Rectal smooth muscle tissue (tissue), 1 donor: ENCODE results near the gene PJA1.

Experiments
- H3K27ac ChIP-seq: one replicate; pipeline ENCODE4 v1.7.0; 2013; ENCODE audit warnings: low read depth, low read length, inconsistent platforms
- H3K27me3 ChIP-seq: one replicate; pipeline ENCODE4 v1.7.0; 2013; ENCODE audit warnings: low read length; ENCODE audit not compliant: control insufficient read depth, insufficient read depth
- H3K36me3 ChIP-seq: one replicate; pipeline ENCODE4 v1.7.0; 2013; ENCODE audit warnings: low read length; ENCODE audit not compliant: control insufficient read depth, insufficient read depth
- H3K4me1 ChIP-seq: one replicate; pipeline ENCODE4 v1.7.0; 2013; ENCODE audit warnings: low read length; ENCODE audit not compliant: control insufficient read depth, insufficient read depth
- H3K4me3 ChIP-seq: one replicate; pipeline ENCODE4 v1.7.0; 2013; ENCODE audit warnings: low read length
- H3K9ac ChIP-seq: one replicate; pipeline ENCODE4 v1.7.0; 2013; ENCODE audit warnings: low read length

The PJA1 gene

DNA sequence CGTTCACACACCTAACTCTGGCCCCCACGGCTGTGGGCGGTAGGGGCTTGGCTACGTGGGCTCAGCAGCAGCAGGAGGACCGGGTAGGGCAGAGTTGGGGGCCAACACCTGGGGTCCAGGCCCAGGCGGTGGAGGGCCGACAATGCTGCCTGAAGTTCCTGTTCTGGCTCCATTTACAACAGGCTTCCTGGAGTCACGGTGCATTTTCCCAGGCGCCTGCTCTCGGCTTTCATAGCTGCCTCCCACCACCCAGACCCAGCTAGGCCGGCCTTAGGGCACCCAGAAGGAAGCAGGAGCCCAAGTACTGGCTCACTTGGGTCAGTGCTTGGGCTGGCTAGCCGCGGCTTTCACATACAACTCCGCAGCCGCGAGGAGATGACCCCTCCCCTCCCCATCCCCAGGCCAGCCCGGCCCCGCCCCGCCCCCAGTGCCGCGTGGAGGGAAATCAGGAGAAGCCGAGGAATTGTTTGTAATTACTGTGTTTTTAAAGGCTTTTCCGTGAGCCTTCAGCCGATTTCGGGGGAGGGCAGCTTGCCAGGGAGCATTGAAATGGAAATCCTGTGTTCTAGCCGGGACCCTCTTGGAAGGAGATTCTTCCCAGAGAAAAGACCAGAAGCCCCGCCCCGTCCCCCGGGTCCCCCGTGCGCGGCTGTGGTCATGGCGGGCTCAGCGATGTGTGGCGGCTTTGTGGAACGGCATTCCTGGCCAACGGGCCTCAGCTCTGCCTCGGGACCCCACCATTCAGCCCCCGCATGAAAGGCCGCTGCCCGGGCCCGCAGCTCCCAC lies 28.5 kb downstream of the PJA1 start:
- Histone ChIP-seq H3K27ac (peak overlapping the region; percentile 11), H3K9ac (no peak overlapping the region), H3K27me3 (peaks cover 5% of the 10 kb centered on the region), H3K36me3 (no peaks in the 10 kb centered on the region), H3K4me1 (peaks cover 2% of the 10 kb centered on the region), H3K4me3 (no peak overlapping the region)

- Histone ChIP-seq H3K36me3 (no peaks in the 10 kb centered on the region), H3K27ac (no peak overlapping the region), H3K9ac (no peak overlapping the region), H3K4me1 (peaks cover 2% of the 10 kb centered on the region), H3K4me3 (no peak overlapping the region), H3K27me3 (peaks cover 6% of the 10 kb centered on the region)
Observed at GRCh38 chrX:69133921-69134542, 31.2 kb downstream of the PJA1 start.

DNA sequence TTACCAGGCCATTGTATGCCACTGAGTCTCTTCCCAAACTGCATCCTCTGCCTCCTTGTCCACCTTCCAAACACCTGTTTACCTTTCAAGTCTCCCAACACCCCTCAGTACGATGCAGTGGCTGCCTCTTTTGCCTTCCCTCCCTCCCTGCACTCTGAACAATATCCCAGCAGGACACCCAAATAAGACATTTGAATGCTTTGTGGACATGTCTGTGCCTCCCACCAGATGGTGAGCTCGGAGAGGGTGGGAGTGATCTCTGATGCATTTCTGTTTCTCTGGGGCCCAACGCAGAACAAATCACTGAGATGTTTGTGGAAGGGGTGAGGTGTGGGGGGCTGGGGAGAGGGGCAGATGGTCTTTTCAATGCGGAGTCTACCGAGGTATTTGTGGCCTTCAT lies 33.4 kb downstream of the PJA1 start:
- no peak overlapping the region for H3K9ac ChIP-seq
- peaks cover 4% of the 10 kb centered on the region for H3K27me3 ChIP-seq
- no peaks in the 10 kb centered on the region for H3K36me3 ChIP-seq
- no peaks in the 10 kb centered on the region for H3K4me1 ChIP-seq
- H3K4me3 ChIP-seq, result no peak overlapping the region
- H3K27ac ChIP-seq, result no peak overlapping the region

DNA sequence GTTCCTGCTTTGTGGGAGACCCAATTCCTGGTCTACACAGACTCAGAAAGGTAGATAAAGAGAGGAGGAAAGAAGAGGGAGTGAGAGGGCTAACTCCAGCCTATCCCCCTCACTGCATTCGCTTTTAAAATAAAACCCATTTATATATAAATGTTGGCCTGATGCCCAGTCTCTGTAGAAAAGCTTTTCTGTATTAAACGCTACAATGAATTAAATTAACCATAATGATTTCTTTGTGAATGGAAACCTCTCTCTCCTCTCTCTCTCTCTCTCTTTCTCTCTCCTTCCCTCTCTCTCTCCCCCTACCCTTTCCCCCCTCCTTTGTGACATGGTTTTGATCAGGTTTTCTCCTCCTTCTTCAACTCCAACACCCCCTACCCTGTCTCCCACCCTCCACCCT lies 34.8 kb downstream of the PJA1 start:
- Histone ChIP-seq H3K4me1 (no peaks in the 10 kb centered on the region), H3K4me3 (no peak overlapping the region), H3K27ac (no peak overlapping the region), H3K27me3 (peaks cover 4% of the 10 kb centered on the region), H3K36me3 (no peaks in the 10 kb centered on the region), H3K9ac (no peak overlapping the region)

DNA sequence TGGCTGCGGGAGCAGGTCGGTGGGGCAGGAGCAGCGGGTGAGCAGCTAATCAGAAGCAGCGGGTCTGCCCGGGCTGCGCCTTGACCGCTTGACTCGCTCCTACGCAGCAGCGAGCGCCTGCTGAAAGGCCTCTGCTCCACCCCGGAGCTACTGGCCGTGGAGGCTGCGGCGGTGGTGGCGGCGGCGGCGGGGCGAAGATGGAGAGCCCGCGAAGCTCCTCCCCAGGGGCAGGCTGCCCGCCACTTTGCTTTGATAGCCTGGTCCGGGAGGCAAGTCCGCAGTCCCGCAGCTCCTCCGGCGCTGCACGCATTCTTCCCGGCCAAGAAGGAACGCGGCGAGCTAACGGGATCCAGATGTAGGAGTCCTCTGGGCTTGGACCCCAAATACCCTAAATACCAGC lies 36.7 kb downstream of the PJA1 start:
- Histone ChIP-seq H3K9ac (no peak overlapping the region), H3K4me3 (peak overlapping the region; percentile 23), H3K27me3 (peaks cover 4% of the 10 kb centered on the region), H3K36me3 (no peaks in the 10 kb centered on the region), H3K4me1 (no peaks in the 10 kb centered on the region), H3K27ac (peak overlapping the region; percentile 19)

DNA sequence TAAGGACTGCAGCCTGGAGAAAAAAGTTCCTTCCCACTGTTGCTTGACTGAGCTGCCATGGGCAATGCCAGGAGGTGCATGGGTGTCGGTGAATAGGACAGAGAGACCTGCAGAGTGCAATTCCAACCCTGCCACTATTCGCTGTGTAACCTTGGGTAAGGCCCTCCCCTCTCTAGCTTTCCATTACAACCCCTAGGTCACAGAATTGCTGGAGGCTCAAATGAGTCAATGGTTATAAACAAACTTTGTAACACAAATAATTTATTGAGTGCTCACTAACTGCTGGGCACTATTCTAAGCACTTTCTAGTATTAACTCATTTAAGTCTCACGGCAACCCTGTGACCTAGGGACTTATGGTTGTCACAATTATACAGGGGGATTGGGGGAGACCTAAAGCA lies 37.8 kb downstream of the PJA1 start:
- no peak overlapping the region for H3K4me3 ChIP-seq
- no peak overlapping the region for H3K27ac ChIP-seq
- H3K27me3 ChIP-seq, result peaks cover 4% of the 10 kb centered on the region
- no peaks in the 10 kb centered on the region for H3K4me1 ChIP-seq
- H3K36me3 ChIP-seq, result no peaks in the 10 kb centered on the region
- no peak overlapping the region for H3K9ac ChIP-seq

- no peaks in the 10 kb centered on the region for H3K36me3 ChIP-seq
- no peaks in the 10 kb centered on the region for H3K4me1 ChIP-seq
- no peak overlapping the region for H3K27ac ChIP-seq
- H3K27me3 ChIP-seq, result peaks cover 4% of the 10 kb centered on the region
- H3K9ac ChIP-seq, result no peak overlapping the region
- no peak overlapping the region for H3K4me3 ChIP-seq
Observed at GRCh38 chrX:69126642-69127041, 38.6 kb downstream of the PJA1 start.

DNA sequence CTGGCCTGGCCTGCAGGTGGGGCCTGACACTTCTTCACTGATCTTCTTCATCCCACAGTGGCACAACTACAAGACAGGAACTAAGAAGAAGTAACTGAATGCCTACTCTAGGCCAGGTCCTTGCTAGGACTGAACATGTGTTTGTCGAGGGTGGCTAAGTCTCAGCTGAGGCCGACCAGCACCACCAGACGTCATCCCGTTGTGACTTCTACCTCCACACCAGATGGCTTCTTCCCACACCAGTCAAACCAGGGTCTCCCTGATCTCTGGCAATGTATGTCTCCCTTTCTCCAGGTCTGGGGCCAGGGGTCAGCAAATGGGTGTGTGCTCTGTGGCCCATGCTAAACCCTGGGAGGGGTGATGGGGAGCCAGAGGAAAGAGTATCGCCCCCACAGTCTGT lies 40.2 kb downstream of the PJA1 start:
- H3K4me3 ChIP-seq, result no peak overlapping the region
- H3K27me3 ChIP-seq, result peaks cover 4% of the 10 kb centered on the region
- H3K9ac ChIP-seq, result no peak overlapping the region
- no peaks in the 10 kb centered on the region for H3K36me3 ChIP-seq
- no peak overlapping the region for H3K27ac ChIP-seq
- H3K4me1 ChIP-seq, result no peaks in the 10 kb centered on the region

- no peak overlapping the region for H3K4me3 ChIP-seq
Observed at GRCh38 chrX:69124108-69124507, 41.1 kb downstream of the PJA1 start.

DNA sequence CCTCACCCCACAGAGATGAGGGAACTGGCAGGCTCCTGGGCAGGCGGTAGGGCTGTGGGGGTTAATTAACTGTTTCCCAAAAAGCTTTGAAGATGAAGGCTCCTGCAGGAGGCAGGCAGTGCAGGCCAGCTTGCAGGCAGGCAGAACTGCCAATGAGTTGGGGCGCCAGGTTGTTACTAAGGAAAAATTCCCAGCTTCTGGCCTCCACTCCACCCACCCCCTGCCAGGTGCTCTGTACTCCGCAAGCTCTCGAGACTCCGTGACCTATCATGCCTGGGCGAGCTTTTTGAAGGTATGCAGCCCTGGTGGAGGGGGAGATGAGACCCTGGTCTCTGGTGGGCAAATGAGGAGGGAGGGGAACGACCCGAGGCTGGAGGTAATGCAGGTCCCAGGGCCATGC lies 41.8 kb downstream of the PJA1 start:
- Histone ChIP-seq H3K4me3 (no peak overlapping the region), H3K9ac (no peak overlapping the region), H3K27ac (no peak overlapping the region), H3K36me3 (no peaks in the 10 kb centered on the region), H3K4me1 (no peaks in the 10 kb centered on the region), H3K27me3 (no peaks in the 10 kb centered on the region)

More at GRCh38 chrX:69124108-69124507, 41.1 kb downstream of the PJA1 start:
- H3K36me3 ChIP-seq, result no peaks in the 10 kb centered on the region
- no peaks in the 10 kb centered on the region for H3K4me1 ChIP-seq
- peaks cover 4% of the 10 kb centered on the region for H3K27me3 ChIP-seq
- H3K27ac ChIP-seq, result no peak overlapping the region
- no peak overlapping the region for H3K9ac ChIP-seq

DNA sequence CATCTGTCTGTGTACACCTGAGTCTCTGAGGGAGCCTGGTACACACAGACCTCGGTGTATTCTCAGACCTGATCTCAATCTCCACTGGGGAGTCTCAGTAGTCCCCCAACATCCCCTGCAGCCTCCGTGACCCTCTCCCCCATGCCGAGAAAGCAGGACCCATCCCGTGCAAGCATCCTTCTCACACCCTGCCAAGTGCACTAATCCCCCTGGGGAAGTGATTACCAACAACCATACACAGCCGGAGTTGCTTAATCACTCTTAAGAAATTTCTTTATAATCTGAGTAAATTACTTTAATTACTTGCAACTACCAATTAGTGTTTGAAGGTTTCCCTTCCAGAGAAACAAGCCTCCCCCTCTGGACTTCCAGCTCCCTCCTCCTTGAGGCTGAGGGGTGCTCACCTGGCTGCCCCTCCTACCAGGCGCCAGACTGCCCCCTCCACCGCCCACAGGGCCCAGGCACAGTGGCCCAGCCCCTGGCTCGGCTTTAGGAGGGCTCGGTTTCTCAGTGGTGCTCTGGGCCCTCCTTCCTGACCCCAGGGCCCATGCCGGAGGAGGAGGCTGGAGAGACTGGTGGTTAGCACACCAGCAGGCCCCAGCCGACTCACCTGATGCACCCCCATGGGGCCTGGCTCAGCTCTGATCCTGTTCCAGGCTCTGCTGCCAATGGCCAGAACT lies 43.8 kb downstream of the PJA1 start:
- H3K27me3 ChIP-seq, result no peaks in the 10 kb centered on the region
- no peak overlapping the region for H3K4me3 ChIP-seq
- no peaks in the 10 kb centered on the region for H3K36me3 ChIP-seq
- no peaks in the 10 kb centered on the region for H3K4me1 ChIP-seq
- H3K9ac ChIP-seq, result no peak overlapping the region
- H3K27ac ChIP-seq, result no peak overlapping the region

- H3K4me1 ChIP-seq, result no peaks in the 10 kb centered on the region
- H3K27me3 ChIP-seq, result no peaks in the 10 kb centered on the region
- H3K36me3 ChIP-seq, result no peaks in the 10 kb centered on the region
- H3K4me3 ChIP-seq, result no peak overlapping the region
- no peak overlapping the region for H3K27ac ChIP-seq
- H3K9ac ChIP-seq, result no peak overlapping the region
Observed at GRCh38 chrX:69120476-69120875, 44.8 kb downstream of the PJA1 start.
